Measurements from ENCODE around the gene NBEA. TPM values are rescaled to one million over a fixed set of nuclear protein-coding genes. Genes with fewer than 3 reads are reported as not detected.

The NBEA gene
- total and polyA plus RNA-seq, 2 experiments from 2014 or later: 9.1 to 29.1 TPM

DNA sequence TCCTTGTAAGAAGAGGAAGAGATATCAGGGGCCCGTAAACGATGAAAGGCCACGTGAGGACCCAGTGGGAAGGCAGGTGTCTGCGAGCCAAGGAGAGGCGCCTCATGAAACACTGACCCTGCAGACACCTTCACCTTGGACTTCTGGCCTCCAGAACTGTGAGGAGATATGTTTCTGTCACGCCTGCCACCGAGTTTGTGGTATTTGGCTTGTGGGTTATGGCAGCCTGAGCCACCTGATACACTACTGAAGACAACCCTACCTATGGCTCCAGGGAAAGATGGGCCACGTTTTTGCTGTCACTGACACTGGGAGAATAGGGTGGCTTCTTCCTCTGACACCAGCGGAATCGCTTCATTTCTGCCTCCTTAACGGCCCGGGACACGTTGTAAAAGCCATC is 752.0 kb downstream of the NBEA start:
- Histone ChIP-seq H4K20me1 (replicated peaks; ENCODE audit: insufficient read depth) (no peaks in the 10 kb centered on the region), H2AFZ (no peak overlapping the region), H3K4me3 (no peak overlapping the region), H3F3A (replicated peaks; ENCODE audit: low read depth) (no peaks in the 10 kb centered on the region), H3K79me2 (replicated peaks; ENCODE audit: insufficient read depth) (no peaks in the 10 kb centered on the region), H3K27ac (ENCODE audit: low read depth) (no peak overlapping the region), H3K36me3 (ENCODE audit: insufficient read depth) (no peaks in the 10 kb centered on the region), H3K9me2 (ENCODE audit: insufficient read depth) (no peaks in the 10 kb centered on the region; the same call in 1 of the 2 replicates), H3K27me3 (ENCODE audit: insufficient read depth) (no peaks in the 10 kb centered on the region), H3K4me1 (ENCODE audit: insufficient read depth) (peaks cover 12% of the 10 kb centered on the region; the same call in 1 of the 2 replicates), H3K4me2 (no peak overlapping the region)
- H3K4me3 Mint-ChIP-seq: no peak overlapping the region
- DNase-seq (ENCODE audit: low spot score) (no peak), ATAC-seq (no peak)
- H3K4me1 Mint-ChIP-seq: peaks cover 16% of the 10 kb centered on the region
- H3K36me3 Mint-ChIP-seq (ENCODE audit: low read depth): no peaks in the 10 kb centered on the region; the same call in 2 of the 3 replicates
- no peaks in the 10 kb centered on the region for H3K9me3 Mint-ChIP-seq
- no peak for TF ChIP-seq ZNF114 (CRISPR knock-in tag; IDR thresholded peaks at IDR 0.05)
- TF ChIP-seq, protein P1, sequence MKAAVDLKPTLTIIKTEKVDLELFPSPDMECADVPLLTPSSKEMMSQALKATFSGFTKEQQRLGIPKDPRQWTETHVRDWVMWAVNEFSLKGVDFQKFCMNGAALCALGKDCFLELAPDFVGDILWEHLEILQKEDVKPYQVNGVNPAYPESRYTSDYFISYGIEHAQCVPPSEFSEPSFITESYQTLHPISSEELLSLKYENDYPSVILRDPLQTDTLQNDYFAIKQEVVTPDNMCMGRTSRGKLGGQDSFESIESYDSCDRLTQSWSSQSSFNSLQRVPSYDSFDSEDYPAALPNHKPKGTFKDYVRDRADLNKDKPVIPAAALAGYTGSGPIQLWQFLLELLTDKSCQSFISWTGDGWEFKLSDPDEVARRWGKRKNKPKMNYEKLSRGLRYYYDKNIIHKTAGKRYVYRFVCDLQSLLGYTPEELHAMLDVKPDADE (IDR thresholded peaks at IDR 0.05): no peak
- TF ChIP-seq, protein P2, sequence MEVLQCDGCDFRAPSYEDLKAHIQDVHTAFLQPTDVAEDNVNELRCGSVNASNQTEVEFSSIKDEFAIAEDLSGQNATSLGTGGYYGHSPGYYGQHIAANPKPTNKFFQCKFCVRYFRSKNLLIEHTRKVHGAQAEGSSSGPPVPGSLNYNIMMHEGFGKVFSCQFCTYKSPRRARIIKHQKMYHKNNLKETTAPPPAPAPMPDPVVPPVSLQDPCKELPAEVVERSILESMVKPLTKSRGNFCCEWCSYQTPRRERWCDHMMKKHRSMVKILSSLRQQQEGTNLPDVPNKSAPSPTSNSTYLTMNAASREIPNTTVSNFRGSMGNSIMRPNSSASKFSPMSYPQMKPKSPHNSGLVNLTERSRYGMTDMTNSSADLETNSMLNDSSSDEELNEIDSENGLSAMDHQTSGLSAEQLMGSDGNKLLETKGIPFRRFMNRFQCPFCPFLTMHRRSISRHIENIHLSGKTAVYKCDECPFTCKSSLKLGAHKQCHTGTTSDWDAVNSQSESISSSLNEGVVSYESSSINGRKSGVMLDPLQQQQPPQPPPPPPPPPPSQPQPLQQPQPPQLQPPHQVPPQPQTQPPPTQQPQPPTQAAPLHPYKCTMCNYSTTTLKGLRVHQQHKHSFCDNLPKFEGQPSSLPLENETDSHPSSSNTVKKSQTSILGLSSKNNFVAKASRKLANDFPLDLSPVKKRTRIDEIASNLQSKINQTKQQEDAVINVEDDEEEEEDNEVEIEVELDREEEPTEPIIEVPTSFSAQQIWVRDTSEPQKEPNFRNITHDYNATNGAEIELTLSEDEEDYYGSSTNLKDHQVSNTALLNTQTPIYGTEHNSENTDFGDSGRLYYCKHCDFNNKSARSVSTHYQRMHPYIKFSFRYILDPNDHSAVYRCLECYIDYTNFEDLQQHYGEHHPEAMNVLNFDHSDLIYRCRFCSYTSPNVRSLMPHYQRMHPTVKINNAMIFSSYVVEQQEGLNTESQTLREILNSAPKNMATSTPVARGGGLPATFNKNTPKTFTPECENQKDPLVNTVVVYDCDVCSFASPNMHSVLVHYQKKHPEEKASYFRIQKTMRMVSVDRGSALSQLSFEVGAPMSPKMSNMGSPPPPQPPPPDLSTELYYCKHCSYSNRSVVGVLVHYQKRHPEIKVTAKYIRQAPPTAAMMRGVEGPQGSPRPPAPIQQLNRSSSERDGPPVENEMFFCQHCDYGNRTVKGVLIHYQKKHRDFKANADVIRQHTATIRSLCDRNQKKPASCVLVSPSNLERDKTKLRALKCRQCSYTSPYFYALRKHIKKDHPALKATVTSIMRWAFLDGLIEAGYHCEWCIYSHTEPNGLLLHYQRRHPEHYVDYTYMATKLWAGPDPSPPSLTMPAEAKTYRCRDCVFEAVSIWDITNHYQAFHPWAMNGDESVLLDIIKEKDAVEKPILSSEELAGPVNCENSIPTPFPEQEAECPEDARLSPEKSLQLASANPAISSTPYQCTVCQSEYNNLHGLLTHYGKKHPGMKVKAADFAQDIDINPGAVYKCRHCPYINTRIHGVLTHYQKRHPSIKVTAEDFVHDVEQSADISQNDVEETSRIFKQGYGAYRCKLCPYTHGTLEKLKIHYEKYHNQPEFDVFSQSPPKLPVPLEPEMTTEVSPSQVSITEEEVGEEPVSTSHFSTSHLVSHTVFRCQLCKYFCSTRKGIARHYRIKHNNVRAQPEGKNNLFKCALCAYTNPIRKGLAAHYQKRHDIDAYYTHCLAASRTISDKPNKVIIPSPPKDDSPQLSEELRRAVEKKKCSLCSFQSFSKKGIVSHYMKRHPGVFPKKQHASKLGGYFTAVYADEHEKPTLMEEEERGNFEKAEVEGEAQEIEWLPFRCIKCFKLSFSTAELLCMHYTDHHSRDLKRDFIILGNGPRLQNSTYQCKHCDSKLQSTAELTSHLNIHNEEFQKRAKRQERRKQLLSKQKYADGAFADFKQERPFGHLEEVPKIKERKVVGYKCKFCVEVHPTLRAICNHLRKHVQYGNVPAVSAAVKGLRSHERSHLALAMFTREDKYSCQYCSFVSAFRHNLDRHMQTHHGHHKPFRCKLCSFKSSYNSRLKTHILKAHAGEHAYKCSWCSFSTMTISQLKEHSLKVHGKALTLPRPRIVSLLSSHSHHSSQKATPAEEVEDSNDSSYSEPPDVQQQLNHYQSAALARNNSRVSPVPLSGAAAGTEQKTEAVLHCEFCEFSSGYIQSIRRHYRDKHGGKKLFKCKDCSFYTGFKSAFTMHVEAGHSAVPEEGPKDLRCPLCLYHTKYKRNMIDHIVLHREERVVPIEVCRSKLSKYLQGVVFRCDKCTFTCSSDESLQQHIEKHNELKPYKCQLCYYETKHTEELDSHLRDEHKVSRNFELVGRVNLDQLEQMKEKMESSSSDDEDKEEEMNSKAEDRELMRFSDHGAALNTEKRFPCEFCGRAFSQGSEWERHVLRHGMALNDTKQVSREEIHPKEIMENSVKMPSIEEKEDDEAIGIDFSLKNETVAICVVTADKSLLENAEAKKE (CRISPR knock-in tag; IDR thresholded peaks at IDR 0.05): no peak
- no peak for TF ChIP-seq POLR2AphosphoS5 (IDR thresholded peaks at IDR 0.05; ENCODE audit: low read depth)
- no peak for TF ChIP-seq EZH2phosphoT487 (IDR thresholded peaks at IDR 0.05; ENCODE audit: unreplicated experiment)
- TF ChIP-seq, protein P3, sequence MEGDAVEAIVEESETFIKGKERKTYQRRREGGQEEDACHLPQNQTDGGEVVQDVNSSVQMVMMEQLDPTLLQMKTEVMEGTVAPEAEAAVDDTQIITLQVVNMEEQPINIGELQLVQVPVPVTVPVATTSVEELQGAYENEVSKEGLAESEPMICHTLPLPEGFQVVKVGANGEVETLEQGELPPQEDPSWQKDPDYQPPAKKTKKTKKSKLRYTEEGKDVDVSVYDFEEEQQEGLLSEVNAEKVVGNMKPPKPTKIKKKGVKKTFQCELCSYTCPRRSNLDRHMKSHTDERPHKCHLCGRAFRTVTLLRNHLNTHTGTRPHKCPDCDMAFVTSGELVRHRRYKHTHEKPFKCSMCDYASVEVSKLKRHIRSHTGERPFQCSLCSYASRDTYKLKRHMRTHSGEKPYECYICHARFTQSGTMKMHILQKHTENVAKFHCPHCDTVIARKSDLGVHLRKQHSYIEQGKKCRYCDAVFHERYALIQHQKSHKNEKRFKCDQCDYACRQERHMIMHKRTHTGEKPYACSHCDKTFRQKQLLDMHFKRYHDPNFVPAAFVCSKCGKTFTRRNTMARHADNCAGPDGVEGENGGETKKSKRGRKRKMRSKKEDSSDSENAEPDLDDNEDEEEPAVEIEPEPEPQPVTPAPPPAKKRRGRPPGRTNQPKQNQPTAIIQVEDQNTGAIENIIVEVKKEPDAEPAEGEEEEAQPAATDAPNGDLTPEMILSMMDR (conservative IDR thresholded peaks at IDR 0.05; ENCODE audit: low read depth in 2 of 2): no peak
- TF ChIP-seq, protein P4, sequence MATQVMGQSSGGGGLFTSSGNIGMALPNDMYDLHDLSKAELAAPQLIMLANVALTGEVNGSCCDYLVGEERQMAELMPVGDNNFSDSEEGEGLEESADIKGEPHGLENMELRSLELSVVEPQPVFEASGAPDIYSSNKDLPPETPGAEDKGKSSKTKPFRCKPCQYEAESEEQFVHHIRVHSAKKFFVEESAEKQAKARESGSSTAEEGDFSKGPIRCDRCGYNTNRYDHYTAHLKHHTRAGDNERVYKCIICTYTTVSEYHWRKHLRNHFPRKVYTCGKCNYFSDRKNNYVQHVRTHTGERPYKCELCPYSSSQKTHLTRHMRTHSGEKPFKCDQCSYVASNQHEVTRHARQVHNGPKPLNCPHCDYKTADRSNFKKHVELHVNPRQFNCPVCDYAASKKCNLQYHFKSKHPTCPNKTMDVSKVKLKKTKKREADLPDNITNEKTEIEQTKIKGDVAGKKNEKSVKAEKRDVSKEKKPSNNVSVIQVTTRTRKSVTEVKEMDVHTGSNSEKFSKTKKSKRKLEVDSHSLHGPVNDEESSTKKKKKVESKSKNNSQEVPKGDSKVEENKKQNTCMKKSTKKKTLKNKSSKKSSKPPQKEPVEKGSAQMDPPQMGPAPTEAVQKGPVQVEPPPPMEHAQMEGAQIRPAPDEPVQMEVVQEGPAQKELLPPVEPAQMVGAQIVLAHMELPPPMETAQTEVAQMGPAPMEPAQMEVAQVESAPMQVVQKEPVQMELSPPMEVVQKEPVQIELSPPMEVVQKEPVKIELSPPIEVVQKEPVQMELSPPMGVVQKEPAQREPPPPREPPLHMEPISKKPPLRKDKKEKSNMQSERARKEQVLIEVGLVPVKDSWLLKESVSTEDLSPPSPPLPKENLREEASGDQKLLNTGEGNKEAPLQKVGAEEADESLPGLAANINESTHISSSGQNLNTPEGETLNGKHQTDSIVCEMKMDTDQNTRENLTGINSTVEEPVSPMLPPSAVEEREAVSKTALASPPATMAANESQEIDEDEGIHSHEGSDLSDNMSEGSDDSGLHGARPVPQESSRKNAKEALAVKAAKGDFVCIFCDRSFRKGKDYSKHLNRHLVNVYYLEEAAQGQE (IDR thresholded peaks at IDR 0.05; ENCODE audit: unreplicated experiment): no peak
- H3K27me3 Mint-ChIP-seq (ENCODE audit: insufficient read depth, low read depth, poor library complexity): peaks cover 10% of the 10 kb centered on the region
- H3K27ac Mint-ChIP-seq: no peak overlapping the region

Measured in GM23338 (cell line).